Neutrophil (primary cell): ENCODE measurements around the gene ADCY2.

Source experiments
- H3K27ac ChIP-seq: fragments of 200-600 bp; sonication (generic); 2 replicates; pipeline ENCODE4 v1.5.1; 2016; ENCODE audit warnings: mild to moderate bottlenecking, moderate library complexity
- H3K27me3 ChIP-seq: fragments of 200-600 bp; sonication (generic); 2 replicates; pipeline ENCODE4 v1.6.0; 2016; ENCODE audit warnings: mild to moderate bottlenecking
- H3K36me3 ChIP-seq: fragments of 200-600 bp; sonication (generic); 2 replicates; pipeline ENCODE4 v1.5.1; 2017
- H3K4me1 ChIP-seq, 2 experiments: fragments of 200-600 bp in 1 of 2; sonication (generic) in 1 of 2; 1 replicate in 1 of 2; 2 replicates in 1 of 2; pipeline versions ENCODE4 v1.5.1 to v1.6.1; 2013 to 2016; ENCODE audit warnings: low read depth in 1 of 2, low read length in 1 of 2, mild to moderate bottlenecking in 1 of 2, moderate library complexity in 1 of 2; ENCODE audit not compliant: control insufficient read depth in 1 of 2, insufficient read depth in 1 of 2
- H3K4me3 ChIP-seq, 2 experiments: fragments of 200-600 bp in 1 of 2; sonication (generic) in 1 of 2; 1 replicate in 1 of 2; 2 replicates in 1 of 2; pipeline ENCODE4 v1.5.1; 2013 to 2016; ENCODE audit warnings: low read depth in 1 of 2, low read length in 1 of 2, mild to moderate bottlenecking in 1 of 2, moderate library complexity in 1 of 2
- H3K9me3 ChIP-seq: fragments of 200-600 bp; sonication (generic); 2 replicates; pipeline ENCODE4 v1.5.1; 2016
- TF ChIP-seq, protein P1 (sequence below): fragments of 200-600 bp; sonication (generic); IDR thresholded peaks from 2 replicates; pipeline ENCODE4 v1.5.1; 2016; ENCODE audit warnings: antibody characterized with exemption

ADCY2 gene

DNA sequence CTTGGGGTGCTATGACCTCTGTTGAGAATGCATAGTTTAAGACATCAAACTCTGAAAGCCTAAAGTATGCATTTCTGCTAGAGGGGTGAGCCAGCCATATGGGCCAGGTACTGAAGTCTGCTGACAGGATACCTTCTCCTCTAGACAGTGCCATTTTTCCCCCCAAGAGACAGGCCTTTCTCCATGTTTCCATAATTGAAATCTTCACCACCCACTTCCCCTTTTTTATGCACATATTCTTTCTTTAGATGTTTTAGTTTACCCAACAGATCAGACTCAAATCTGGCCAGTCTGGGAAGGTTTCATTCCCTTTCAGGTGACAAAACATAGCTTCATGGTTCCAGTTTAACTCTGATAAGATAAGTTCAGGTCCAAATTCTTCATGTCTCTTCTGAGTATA lies 212.8 kb downstream of the ADCY2 start:
- Histone ChIP-seq H3K9me3 (no peaks in the 10 kb centered on the region), H3K27me3 (no peaks in the 10 kb centered on the region), H3K36me3 (no peaks in the 10 kb centered on the region), H3K4me1 (no peaks in the 10 kb centered on the region), H3K4me3 (no peak overlapping the region), H3K27ac (no peak overlapping the region)
- TF ChIP-seq, protein P1, sequence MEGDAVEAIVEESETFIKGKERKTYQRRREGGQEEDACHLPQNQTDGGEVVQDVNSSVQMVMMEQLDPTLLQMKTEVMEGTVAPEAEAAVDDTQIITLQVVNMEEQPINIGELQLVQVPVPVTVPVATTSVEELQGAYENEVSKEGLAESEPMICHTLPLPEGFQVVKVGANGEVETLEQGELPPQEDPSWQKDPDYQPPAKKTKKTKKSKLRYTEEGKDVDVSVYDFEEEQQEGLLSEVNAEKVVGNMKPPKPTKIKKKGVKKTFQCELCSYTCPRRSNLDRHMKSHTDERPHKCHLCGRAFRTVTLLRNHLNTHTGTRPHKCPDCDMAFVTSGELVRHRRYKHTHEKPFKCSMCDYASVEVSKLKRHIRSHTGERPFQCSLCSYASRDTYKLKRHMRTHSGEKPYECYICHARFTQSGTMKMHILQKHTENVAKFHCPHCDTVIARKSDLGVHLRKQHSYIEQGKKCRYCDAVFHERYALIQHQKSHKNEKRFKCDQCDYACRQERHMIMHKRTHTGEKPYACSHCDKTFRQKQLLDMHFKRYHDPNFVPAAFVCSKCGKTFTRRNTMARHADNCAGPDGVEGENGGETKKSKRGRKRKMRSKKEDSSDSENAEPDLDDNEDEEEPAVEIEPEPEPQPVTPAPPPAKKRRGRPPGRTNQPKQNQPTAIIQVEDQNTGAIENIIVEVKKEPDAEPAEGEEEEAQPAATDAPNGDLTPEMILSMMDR: no peak

DNA sequence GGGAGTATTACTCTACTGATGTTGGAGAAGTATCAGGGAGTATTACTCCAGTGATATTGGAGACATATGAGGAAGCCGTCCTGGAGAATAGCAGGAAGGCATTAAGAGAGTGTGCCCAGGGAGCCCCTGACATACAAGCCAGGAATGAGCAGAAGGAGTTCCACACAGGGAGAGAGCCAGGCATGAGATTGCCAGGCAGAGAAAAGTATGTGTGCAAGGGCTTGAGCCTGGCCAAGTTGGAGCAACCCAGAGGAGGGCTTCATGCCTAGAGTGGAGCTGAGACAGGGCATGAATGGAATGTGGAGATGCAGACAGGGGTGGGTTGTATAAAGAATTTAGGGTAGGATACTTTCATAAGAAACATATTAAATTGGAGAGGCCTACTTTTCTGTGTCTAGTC lies 213.8 kb downstream of the ADCY2 start:
- Histone ChIP-seq H3K36me3 (no peaks in the 10 kb centered on the region), H3K27ac (no peak overlapping the region), H3K27me3 (no peaks in the 10 kb centered on the region), H3K4me3 (no peak overlapping the region), H3K4me1 (no peaks in the 10 kb centered on the region), H3K9me3 (no peaks in the 10 kb centered on the region)
- TF ChIP-seq, protein P1: no peak

DNA sequence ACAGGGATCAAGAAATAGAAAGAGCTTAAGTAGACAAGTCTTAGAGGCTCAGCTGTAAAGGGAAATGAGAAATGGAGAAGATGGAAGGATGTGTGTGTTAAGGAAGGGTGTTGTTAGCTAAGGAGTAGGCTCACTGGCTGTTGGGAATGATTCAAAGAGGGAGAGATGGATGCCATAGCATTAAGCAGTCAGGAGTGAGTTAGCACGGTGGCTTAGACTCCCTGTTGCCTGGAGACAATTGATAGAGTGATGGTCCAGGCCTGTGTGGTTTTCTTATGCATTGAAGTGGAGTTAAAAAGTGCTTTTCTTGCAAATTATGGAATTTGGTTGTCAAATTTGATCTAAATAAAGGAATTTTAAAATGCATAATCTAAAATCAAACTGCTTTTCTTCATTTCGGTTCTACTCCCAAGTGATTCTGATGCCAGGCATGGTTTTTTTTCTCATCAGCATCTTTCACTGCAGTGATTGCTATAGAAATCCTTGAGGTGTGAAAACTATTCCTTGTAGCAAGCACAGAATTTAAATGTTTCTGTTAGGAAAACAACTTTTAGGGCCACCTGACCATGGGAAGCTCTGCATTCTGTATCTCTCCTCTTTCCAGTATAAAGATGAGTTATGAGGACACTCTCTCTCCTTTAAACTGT lies 214.7 kb downstream of the ADCY2 start:
- Histone ChIP-seq H3K36me3 (no peaks in the 10 kb centered on the region), H3K4me1 (no peaks in the 10 kb centered on the region), H3K27ac (no peak overlapping the region), H3K4me3 (no peak overlapping the region), H3K9me3 (no peaks in the 10 kb centered on the region), H3K27me3 (no peaks in the 10 kb centered on the region)
- TF ChIP-seq, protein P1: no peak

DNA sequence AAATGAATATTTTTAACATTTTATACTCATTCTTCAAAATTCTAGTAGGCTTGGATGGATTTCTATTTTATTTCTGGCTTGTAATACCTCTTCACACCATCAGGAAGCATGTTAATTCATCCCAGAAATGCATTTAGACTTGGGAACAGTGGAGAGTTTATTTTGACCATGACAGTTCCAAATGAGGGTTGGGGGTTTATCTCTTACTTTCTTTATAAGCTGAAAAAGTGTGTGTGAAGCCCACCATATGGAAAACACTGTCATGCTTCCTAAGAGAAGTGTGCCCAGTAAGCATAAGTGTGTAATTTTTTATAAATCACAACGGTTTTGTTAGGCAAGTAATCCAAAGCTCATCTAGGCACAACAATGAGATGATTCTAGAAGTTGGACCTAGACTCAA lies 215.6 kb downstream of the ADCY2 start:
- TF ChIP-seq, protein P1: no peak

DNA sequence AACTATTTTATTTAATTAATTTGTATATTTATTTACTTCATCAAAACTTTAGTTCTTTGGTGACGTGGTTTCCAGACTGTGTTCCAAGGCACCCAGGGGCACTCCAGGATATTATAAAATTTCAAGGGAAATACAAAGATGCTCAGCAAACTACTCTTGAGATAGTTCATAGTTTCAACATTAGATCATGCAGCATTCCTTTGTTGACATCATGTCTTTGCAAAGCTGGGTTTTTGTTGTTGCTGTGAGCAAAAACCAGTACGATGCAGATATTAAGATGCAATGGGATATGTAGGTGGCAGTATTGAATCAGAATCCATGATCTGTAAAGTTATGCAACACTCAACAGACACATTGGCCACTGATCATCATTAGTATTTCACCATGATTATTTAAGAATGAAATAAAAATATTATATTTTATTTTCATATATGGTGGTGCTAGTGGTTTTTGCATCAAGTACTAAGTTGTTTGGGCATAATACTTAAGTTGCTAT lies 219.7 kb downstream of the ADCY2 start:
- H3K27ac ChIP-seq: no peak overlapping the region
- TF ChIP-seq, protein P1: no peak
- H3K36me3 ChIP-seq: no peaks in the 10 kb centered on the region
- no peaks in the 10 kb centered on the region for H3K27me3 ChIP-seq
- no peaks in the 10 kb centered on the region for H3K9me3 ChIP-seq
- H3K4me1 ChIP-seq: no peaks in the 10 kb centered on the region
- no peak overlapping the region for H3K4me3 ChIP-seq

More for the DNA sequence above, 215.6 kb downstream of the ADCY2 start:
- Histone ChIP-seq H3K36me3 (no peaks in the 10 kb centered on the region), H3K4me3 (no peak overlapping the region), H3K9me3 (no peaks in the 10 kb centered on the region), H3K27me3 (no peaks in the 10 kb centered on the region), H3K27ac (no peak overlapping the region), H3K4me1 (no peaks in the 10 kb centered on the region)
